Keratinocyte (primary cell): ENCODE measurements around the gene SIPA1L3. TPM values are rescaled to one million over a fixed set of nuclear protein-coding genes. Genes with fewer than 3 reads are reported as not detected.

Experiments used
- DNase-seq: peaks from one replicate; pipeline ENCODE4 v3.0.0-alpha.2; 2011; ENCODE audit warnings: low read depth, missing footprints, low spot score
- FAIRE-seq: peaks from 2 replicates; lab custom pipeline; 2011; peaks lifted over from hg19 to GRCh38; lab: Jason Lieb, UNC
- H2AFZ ChIP-seq: 2 replicates; pipeline ENCODE4 v1.6.0; 2012; ENCODE audit warnings: low read length, control low read depth, inconsistent platforms; ENCODE audit not compliant: control insufficient read depth
- H3K27ac ChIP-seq: 2 replicates; pipeline ENCODE4 v1.5.1; 2011; ENCODE audit warnings: low read length; ENCODE audit not compliant: control insufficient read depth, insufficient read depth
- H3K27me3 ChIP-seq: 3 replicates; pipeline ENCODE4 v1.6.0; 2011; ENCODE audit warnings: low read length; ENCODE audit not compliant: control insufficient read depth, insufficient read depth; ENCODE audit errors: extremely low read depth
- H3K36me3 ChIP-seq, 2 experiments: 2 replicates in 1 of 2; 3 replicates in 1 of 2; pipeline ENCODE4 v1.5.1; 2011; ENCODE audit warnings: low read length in 2 of 2, mild to moderate bottlenecking in 1 of 2; ENCODE audit not compliant: control insufficient read depth in 2 of 2, insufficient read depth in 2 of 2; ENCODE audit errors: extremely low read depth in 1 of 2
- H3K4me1 ChIP-seq: 3 replicates; pipeline ENCODE4 v1.5.1; 2011; ENCODE audit warnings: low read length; ENCODE audit not compliant: control insufficient read depth, insufficient read depth; ENCODE audit errors: extremely low read depth
- H3K4me2 ChIP-seq: 3 replicates; pipeline ENCODE4 v1.6.0; 2011; ENCODE audit warnings: low read depth, low read length; ENCODE audit not compliant: control insufficient read depth, insufficient read depth; ENCODE audit errors: extremely low read depth
- H3K4me3 ChIP-seq, 3 experiments: fragments of 200-600 bp in 1 of 3; sonication (generic) in 1 of 3; 2 replicates in 2 of 3; 3 replicates in 1 of 3; pipeline ENCODE4 v1.5.1; 2011 to 2016; ENCODE audit warnings: low read length in 3 of 3, mild to moderate bottlenecking in 3 of 3, control low read depth in 2 of 3, inconsistent platforms in 1 of 3, low read depth in 1 of 3, mixed read lengths in 1 of 3, mixed run types in 1 of 3, moderate library complexity in 1 of 3; ENCODE audit not compliant: control insufficient read depth in 2 of 3, insufficient read depth in 2 of 3; ENCODE audit errors: extremely low read depth in 1 of 3
- H3K79me2 ChIP-seq: 2 replicates; pipeline ENCODE4 v1.6.0; 2012; ENCODE audit warnings: low read length; ENCODE audit not compliant: control insufficient read depth, insufficient read depth
- H3K9ac ChIP-seq: 3 replicates; pipeline ENCODE4 v1.6.0; 2011; ENCODE audit warnings: low read length; ENCODE audit not compliant: control insufficient read depth, insufficient read depth; ENCODE audit errors: extremely low read depth
- H3K9me1 ChIP-seq: 3 replicates; pipeline ENCODE4 v1.6.0; 2011; ENCODE audit warnings: low read length; ENCODE audit not compliant: control insufficient read depth, insufficient read depth; ENCODE audit errors: extremely low read depth
- H3K9me3 ChIP-seq: 2 replicates; pipeline ENCODE4 v1.5.1; 2012; ENCODE audit warnings: low read depth, low read length; ENCODE audit not compliant: control insufficient read depth
- H4K20me1 ChIP-seq: 3 replicates; pipeline ENCODE4 v1.6.0; 2011; ENCODE audit warnings: low read length; ENCODE audit not compliant: control insufficient read depth, insufficient read depth; ENCODE audit errors: extremely low read depth
- EZH2 ChIP-seq: IDR thresholded peaks from one replicate; pipeline ENCODE4 v1.6.1; 2012; ENCODE audit warnings: inconsistent platforms, mild to moderate bottlenecking, low read length, moderate library complexity
- dilution Hi-C: fragments of 300-500 bp; cut with MboI; formaldehyde crosslinking; loops from one replicate; pipeline ENCODE4 v1.7.0; 2020; ENCODE audit warnings: low sequenced_read_pairs; ENCODE audit not compliant: extremely low pct_ligation_motif_present
- polyA plus RNA-seq, 5 experiments: library from polyadenylated mRNA; depleted of rRNA in 3 of 5; stranded (reverse) in 3 of 5; stranded (forward) in 1 of 5; unstranded in 1 of 5; fragments of >200 nt; gene quantifications; 1 replicate in 1 of 5; 2 replicates in 3 of 5; 3 replicates in 1 of 5; pipeline versions ENCODE4 v1.2.1 to v1.2.3, GENCODE V29; 2011 to 2012; ENCODE audit warnings: missing spikeins in 2 of 5, low read depth in 1 of 5, low replicate concordance in 1 of 5
- TF ChIP-seq, protein P1 (sequence below), 3 experiments: IDR thresholded peaks in 1 of 3; conservative IDR thresholded peaks in 1 of 3; optimal IDR thresholded peaks in 1 of 3; 2 replicates in 2 of 3; 3 replicates in 1 of 3; pipeline versions ENCODE3 to v1.5.1; 2011; ENCODE audit warnings: low read length in 3 of 3, mild to moderate bottlenecking in 3 of 3, moderate library complexity in 2 of 3, control low read depth in 1 of 3, inconsistent platforms in 1 of 3; ENCODE audit not compliant: insufficient read depth in 2 of 3; ENCODE audit errors: extremely low read depth in 1 of 3

The SIPA1L3 gene
- polyA plus RNA-seq, 1 donor (not counting 4 experiments of a cell fraction or from before 2014, with no cell fraction given), result 8.0 TPM

DNA sequence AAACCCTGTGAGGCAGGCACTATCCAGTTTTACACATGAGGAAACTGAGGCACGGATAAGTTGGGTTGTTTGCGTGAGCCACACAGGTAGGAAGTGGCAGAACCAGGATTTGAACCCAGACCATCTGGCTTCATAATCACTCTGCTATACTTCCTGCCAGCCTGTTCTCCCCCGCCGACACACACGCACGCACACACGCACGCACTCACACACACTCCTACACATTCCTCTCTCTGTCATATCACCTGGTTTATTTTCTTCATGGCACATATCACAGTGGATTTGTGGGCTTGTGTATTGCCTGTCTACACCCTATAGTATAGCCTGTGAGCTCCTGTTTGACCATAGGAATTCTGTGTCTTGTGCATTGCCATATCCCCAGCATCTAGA lies 140.0 kb downstream of the SIPA1L3 start:
- FAIRE-seq, result no peak

DNA sequence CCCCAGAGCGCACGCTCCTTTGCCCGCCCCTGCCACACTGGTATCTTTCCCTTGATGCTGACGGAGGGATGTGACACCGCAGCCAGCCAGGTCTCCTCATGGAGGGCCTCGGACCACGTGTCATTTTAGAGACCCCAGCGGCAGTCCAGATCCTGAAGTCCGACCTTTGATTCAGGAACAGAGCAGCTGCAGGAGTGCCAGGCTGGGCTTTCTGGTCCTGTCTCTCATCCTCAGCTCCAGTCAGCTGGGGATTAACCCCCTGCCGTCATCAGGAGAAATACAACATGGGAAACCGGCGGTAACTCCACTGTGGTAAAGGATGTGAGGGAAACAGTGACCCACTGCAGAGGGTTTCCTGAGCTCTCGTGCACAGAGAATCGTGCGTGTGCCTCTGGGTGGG lies 140.6 kb downstream of the SIPA1L3 start:
- H3K27me3 ChIP-seq, result no peaks in the 10 kb centered on the region
- H3K4me2 ChIP-seq, result no peak overlapping the region
- no peak for TF ChIP-seq EZH2
- TF ChIP-seq, protein P1, sequence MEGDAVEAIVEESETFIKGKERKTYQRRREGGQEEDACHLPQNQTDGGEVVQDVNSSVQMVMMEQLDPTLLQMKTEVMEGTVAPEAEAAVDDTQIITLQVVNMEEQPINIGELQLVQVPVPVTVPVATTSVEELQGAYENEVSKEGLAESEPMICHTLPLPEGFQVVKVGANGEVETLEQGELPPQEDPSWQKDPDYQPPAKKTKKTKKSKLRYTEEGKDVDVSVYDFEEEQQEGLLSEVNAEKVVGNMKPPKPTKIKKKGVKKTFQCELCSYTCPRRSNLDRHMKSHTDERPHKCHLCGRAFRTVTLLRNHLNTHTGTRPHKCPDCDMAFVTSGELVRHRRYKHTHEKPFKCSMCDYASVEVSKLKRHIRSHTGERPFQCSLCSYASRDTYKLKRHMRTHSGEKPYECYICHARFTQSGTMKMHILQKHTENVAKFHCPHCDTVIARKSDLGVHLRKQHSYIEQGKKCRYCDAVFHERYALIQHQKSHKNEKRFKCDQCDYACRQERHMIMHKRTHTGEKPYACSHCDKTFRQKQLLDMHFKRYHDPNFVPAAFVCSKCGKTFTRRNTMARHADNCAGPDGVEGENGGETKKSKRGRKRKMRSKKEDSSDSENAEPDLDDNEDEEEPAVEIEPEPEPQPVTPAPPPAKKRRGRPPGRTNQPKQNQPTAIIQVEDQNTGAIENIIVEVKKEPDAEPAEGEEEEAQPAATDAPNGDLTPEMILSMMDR (optimal IDR thresholded peaks at IDR 0.05 in 1 of 3, IDR thresholded peaks at IDR 0.05 in 1 of 3, conservative IDR thresholded peaks at IDR 0.05 in 1 of 3; ENCODE audit: extremely low read depth in 1 of 3, insufficient read depth in 2 of 3, low read length in 3 of 3), result no peak
- H3K79me2 ChIP-seq, result peaks cover 3% of the 10 kb centered on the region
- H3K9me3 ChIP-seq, result no peaks in the 10 kb centered on the region
- H3K9ac ChIP-seq, result no peak overlapping the region
- H3K4me1 ChIP-seq, result no peaks in the 10 kb centered on the region
- no peaks in the 10 kb centered on the region for H4K20me1 ChIP-seq
- H3K36me3 ChIP-seq, result peaks cover 0 to 1% of the 10 kb centered on the region in 2 experiments
- no peak overlapping the region for H3K4me3 ChIP-seq
- H3K27ac ChIP-seq, result no peak overlapping the region
- no peak overlapping the region for H2AFZ ChIP-seq
- H3K9me1 ChIP-seq, result peaks cover 3% of the 10 kb centered on the region
- dilution Hi-C loops, result no loop called here
- DNase-seq (no peak), FAIRE-seq (no peak)

More for the DNA sequence above, 140.0 kb downstream of the SIPA1L3 start:
- H3K4me1 ChIP-seq, result no peaks in the 10 kb centered on the region
- peaks cover 3% of the 10 kb centered on the region for H3K9me1 ChIP-seq
- dilution Hi-C loops, result no loop called here
- no peak overlapping the region for H3K4me3 ChIP-seq
- TF ChIP-seq EZH2, result no peak
- TF ChIP-seq, protein P1 (optimal IDR thresholded peaks at IDR 0.05 in 1 of 3, IDR thresholded peaks at IDR 0.05 in 1 of 3, conservative IDR thresholded peaks at IDR 0.05 in 1 of 3; ENCODE audit: extremely low read depth in 1 of 3, insufficient read depth in 2 of 3, low read length in 3 of 3), result no peak
- no peak overlapping the region for H2AFZ ChIP-seq
- H4K20me1 ChIP-seq, result no peaks in the 10 kb centered on the region
- H3K9me3 ChIP-seq, result no peaks in the 10 kb centered on the region
- no peak overlapping the region for H3K27ac ChIP-seq
- H3K36me3 ChIP-seq, result peaks cover 0 to 1% of the 10 kb centered on the region in 2 experiments
- H3K4me2 ChIP-seq, result no peak overlapping the region
- H3K9ac ChIP-seq, result no peak overlapping the region
- DNase-seq, result no peak
- H3K27me3 ChIP-seq, result no peaks in the 10 kb centered on the region
- H3K79me2 ChIP-seq, result peaks cover 3% of the 10 kb centered on the region
